Nephron progenitor cell (in vitro differentiated cells): ENCODE measurements around the gene HIGD1A.
A peak's percentile ranks its signal among the peaks of the same experiment; 100 is the strongest.

Experiments
- DNase-seq: peaks from one replicate; pipeline ENCODE4 v3.0.0; 2021
- H3K27ac Mint-ChIP-seq: 2 replicates; pipeline ENCODE4 v1.8.0; 2021; ENCODE audit warnings: mild to moderate bottlenecking, moderate library complexity, mixed read lengths
- H3K27me3 Mint-ChIP-seq: 2 replicates; pipeline ENCODE4 v1.8.0; 2021; ENCODE audit warnings: mild to moderate bottlenecking, low read depth, mixed read lengths; ENCODE audit not compliant: poor library complexity
- H3K36me3 Mint-ChIP-seq: 2 replicates; pipeline ENCODE4 v1.8.0; 2021; ENCODE audit warnings: low read depth, mixed read lengths
- H3K4me1 Mint-ChIP-seq: 2 replicates; pipeline ENCODE4 v1.8.0; 2021; ENCODE audit warnings: mixed read lengths
- H3K4me3 Mint-ChIP-seq: 2 replicates; pipeline ENCODE4 v1.8.0; 2021; ENCODE audit warnings: mild to moderate bottlenecking, moderate library complexity, mixed read lengths
- H3K9me3 Mint-ChIP-seq: 2 replicates; pipeline ENCODE4 v1.8.0; 2021; ENCODE audit warnings: mild to moderate bottlenecking, moderate library complexity, mixed read lengths
- TF ChIP-seq, protein P1 (sequence below): fragments of 200-600 bp; sonication (generic); IDR thresholded peaks from 2 replicates; pipeline ENCODE4 v1.5.0; 2021; ENCODE audit warnings: antibody characterized with exemption

The HIGD1A gene

DNA sequence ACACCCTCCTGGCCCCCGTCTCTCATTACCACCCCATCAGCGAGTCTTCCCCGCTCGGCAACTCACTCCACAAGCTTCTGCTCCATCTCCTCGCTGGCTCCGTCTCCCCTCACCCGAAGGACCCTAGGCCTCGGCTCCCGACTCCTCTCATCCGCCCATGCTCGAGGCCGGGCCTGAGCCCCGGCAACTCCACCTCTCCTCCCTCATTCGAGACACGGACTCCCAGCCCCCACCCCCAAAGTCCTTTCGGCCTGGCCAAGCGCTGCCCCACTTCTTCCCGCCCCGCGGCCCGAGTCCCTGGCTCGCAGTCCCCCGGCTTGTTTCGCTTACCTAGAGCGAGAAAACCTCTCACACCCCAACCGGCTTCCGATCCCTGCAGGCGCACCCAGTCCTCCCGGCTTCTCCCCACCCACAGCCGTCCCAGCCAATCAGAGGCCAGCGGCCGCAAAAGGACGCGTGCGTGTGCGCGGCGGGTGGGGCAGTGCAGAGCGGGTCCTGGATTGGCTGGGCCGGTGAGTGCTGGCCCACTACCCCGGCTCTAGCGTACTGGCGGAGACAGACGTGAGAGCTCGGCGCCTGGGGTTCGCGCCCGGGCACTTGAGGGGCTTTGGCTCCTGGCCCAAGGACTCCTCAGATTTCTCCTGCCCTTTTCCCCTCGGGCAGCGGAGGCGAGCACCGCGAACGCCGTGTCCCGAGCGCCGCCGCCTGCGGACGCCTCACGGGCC, at the start of gene HIGD1A:
Gene HIGD1A (minus strand): TSS at position 385 of the 725 bp plus-strand sequence. CDS start 10,237 bp downstream, outside the sequence.
- TF ChIP-seq, protein P1, sequence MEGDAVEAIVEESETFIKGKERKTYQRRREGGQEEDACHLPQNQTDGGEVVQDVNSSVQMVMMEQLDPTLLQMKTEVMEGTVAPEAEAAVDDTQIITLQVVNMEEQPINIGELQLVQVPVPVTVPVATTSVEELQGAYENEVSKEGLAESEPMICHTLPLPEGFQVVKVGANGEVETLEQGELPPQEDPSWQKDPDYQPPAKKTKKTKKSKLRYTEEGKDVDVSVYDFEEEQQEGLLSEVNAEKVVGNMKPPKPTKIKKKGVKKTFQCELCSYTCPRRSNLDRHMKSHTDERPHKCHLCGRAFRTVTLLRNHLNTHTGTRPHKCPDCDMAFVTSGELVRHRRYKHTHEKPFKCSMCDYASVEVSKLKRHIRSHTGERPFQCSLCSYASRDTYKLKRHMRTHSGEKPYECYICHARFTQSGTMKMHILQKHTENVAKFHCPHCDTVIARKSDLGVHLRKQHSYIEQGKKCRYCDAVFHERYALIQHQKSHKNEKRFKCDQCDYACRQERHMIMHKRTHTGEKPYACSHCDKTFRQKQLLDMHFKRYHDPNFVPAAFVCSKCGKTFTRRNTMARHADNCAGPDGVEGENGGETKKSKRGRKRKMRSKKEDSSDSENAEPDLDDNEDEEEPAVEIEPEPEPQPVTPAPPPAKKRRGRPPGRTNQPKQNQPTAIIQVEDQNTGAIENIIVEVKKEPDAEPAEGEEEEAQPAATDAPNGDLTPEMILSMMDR, result no peak
- Mint-ChIP-seq H3K4me1 (peaks cover 60% of the 10 kb centered on the region), H3K27me3 (peaks cover 12% of the 10 kb centered on the region), H3K4me3 (peak within 1 kb of the TSS; percentile 97), H3K9me3 (peaks cover 10% of the 10 kb centered on the region), H3K36me3 (peaks cover 18% of the 10 kb centered on the region), H3K27ac (peak within 1 kb of the TSS; percentile 99)
- peak; percentile 94 for DNase-seq

DNA sequence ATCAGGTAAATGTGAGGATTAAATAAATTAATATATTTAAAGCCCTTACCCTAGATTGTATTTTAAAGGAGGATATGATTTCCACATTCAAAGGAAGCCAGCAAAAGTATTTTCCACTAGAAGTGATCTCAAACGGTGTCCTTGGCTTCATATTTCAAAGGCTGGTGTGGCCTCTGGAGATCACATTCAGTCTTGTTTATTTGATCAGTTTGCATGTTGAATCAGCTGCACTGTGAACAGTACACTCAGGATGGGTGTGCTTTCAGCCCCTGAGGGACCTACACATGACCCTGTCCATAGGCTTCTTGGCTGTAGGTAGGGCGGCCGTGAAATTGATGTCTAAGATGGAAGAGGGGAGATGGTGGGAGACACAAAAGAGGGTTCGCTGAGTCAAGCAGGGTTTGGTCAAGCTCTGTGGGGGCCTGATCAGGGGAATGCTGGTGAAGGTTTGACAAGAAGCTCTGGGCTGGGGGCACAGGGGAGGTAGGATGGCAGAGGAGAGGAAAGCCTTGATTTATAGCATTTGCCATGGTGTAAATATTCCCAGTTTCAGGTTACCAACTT, 49.5 kb upstream of the HIGD1A start:
- DNase-seq, result no peak
- H3K36me3 Mint-ChIP-seq, result no peaks in the 10 kb centered on the region
- peaks cover 37% of the 10 kb centered on the region for H3K4me1 Mint-ChIP-seq
- peak overlapping the region; percentile 64 for H3K27ac Mint-ChIP-seq
- TF ChIP-seq, protein P1, result no peak
- H3K27me3 Mint-ChIP-seq, result peaks cover 19% of the 10 kb centered on the region
- peaks cover 11% of the 10 kb centered on the region for H3K9me3 Mint-ChIP-seq
- peak overlapping the region; percentile 16 for H3K4me3 Mint-ChIP-seq

DNA sequence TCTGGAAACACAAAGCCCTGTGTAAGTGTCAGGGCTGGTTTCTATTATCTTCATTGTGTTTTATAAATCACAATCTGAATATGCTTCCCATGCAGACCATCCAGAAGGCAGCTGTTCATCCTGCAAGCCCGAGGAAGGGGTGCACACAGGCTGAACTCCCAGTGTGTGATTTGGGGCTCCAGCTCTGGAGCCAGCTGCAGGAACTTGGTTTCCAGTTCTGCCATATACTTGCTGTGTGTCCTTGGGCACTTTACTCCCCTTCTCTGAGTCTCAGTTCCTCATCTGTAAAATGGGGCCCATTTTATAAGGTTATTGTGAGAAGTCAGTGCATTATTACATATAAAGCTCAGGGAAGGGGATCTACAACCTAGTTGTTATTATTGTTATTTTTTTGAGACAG, 48.8 kb upstream of the HIGD1A start:
- H3K9me3 Mint-ChIP-seq, result peaks cover 4% of the 10 kb centered on the region
- TF ChIP-seq, protein P1, result no peak
- peak overlapping the region; percentile 68 for H3K27ac Mint-ChIP-seq
- no peak overlapping the region for H3K4me3 Mint-ChIP-seq
- no peaks in the 10 kb centered on the region for H3K36me3 Mint-ChIP-seq
- H3K27me3 Mint-ChIP-seq, result peaks cover 18% of the 10 kb centered on the region
- no peak for DNase-seq
- H3K4me1 Mint-ChIP-seq, result peaks cover 37% of the 10 kb centered on the region

DNA sequence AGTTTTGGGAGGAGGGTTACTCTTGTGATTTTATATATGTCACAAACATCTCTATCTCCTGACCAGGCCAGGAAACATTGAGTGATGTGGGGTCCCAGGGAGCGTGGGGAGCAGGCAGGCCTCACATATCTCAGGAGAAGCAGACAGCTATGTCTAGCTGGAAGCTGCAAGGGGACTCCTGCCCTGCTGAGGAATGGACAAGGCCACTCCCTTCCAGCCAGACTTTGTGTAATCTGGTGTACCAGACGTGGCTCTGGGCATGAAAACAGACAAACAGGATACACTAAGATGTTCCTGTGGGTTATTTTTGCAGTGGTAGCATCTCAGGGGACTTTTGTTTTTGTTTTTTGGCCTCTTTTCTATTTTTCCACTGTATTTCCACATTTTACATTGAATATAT, 48.2 kb upstream of the HIGD1A start:
- Mint-ChIP-seq H3K4me1 (peaks cover 42% of the 10 kb centered on the region), H3K4me3 (no peak overlapping the region), H3K9me3 (peaks cover 4% of the 10 kb centered on the region), H3K36me3 (no peaks in the 10 kb centered on the region), H3K27me3 (peaks cover 21% of the 10 kb centered on the region), H3K27ac (peak overlapping the region; percentile 68)
- TF ChIP-seq, protein P1, result no peak
- no peak for DNase-seq

DNA sequence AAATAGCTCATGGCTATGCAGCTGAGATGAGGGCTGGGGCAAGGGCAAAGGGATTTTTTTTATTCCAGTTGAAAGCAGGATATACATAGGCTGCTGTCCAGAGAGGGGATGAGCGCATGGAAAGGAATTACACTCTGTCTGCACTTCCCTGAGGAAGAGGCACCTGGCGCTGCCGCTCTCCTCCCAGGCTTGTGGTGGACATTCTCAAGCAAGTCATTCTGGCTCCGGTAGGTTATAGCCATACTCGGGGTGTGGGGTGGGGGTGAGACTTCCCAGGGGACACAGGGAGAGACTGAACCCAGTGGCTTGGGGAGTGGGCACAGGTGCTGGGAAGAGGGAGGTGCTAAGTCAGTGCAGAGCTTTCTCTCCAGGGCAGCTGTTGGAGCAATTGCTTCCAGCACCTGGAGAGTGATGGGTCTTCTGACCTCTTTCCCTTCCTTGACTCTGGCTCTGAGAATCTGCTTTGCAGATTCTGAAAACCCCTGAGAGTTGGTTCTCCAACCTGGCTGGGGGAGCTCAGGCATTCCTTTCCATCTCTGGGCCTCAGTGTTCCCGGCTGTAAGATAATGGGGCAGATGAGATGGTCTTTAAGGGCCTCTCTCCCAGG, 47.0 kb upstream of the HIGD1A start:
- DNase-seq, result no peak
- Mint-ChIP-seq H3K27ac (no peak overlapping the region), H3K9me3 (no peaks in the 10 kb centered on the region), H3K36me3 (no peaks in the 10 kb centered on the region), H3K4me1 (peaks cover 53% of the 10 kb centered on the region), H3K27me3 (peaks cover 21% of the 10 kb centered on the region), H3K4me3 (no peak overlapping the region)
- TF ChIP-seq, protein P1, result no peak
